Skeletal muscle cell (primary cell): ENCODE data around the gene FKRP.

Source experiments
- DNase-seq: peaks from one replicate; pipeline ENCODE4 v3.0.0-alpha.2; 2010; ENCODE audit warnings: low read depth
- H3K4me3 ChIP-seq: 2 replicates; pipeline ENCODE4 v1.5.1; 2011; ENCODE audit warnings: low read depth, mild to moderate bottlenecking, control low read depth, low read length, moderate library complexity

Gene FKRP

GRCh38 chr19:46718157-46718933 lies 27.5 kb upstream of the FKRP start:
- no peak for DNase-seq
- no peak overlapping the region for H3K4me3 ChIP-seq

- no peak for DNase-seq
- H3K4me3 ChIP-seq: no peak overlapping the region
Measured at GRCh38 chr19:46718934-46719622, 26.8 kb upstream of the FKRP start.

GRCh38 chr19:46719629-46720502 lies 26.0 kb upstream of the FKRP start:
- DNase-seq: no peak
- no peak overlapping the region for H3K4me3 ChIP-seq

GRCh38 chr19:46720503-46721239 lies 25.2 kb upstream of the FKRP start:
- no peak overlapping the region for H3K4me3 ChIP-seq
- no peak for DNase-seq

GRCh38 chr19:46721269-46722003 lies 24.4 kb upstream of the FKRP start:
- DNase-seq: no peak
- no peak overlapping the region for H3K4me3 ChIP-seq

GRCh38 chr19:46722004-46722380 lies 23.9 kb upstream of the FKRP start:
- no peak overlapping the region for H3K4me3 ChIP-seq
- DNase-seq: no peak

GRCh38 chr19:46722421-46723022 lies 23.3 kb upstream of the FKRP start:
- H3K4me3 ChIP-seq: no peak overlapping the region

GRCh38 chr19:46723023-46723461 lies 22.8 kb upstream of the FKRP start:
- DNase-seq: no peak
- no peak overlapping the region for H3K4me3 ChIP-seq

More at GRCh38 chr19:46722421-46723022, 23.3 kb upstream of the FKRP start:
- DNase-seq: no peak

GRCh38 chr19:46723471-46723870 lies 22.4 kb upstream of the FKRP start:
- no peak for DNase-seq

GRCh38 chr19:46724468-46724867 lies 21.4 kb upstream of the FKRP start:
- H3K4me3 ChIP-seq: no peak overlapping the region
- DNase-seq: no peak

More at GRCh38 chr19:46723471-46723870, 22.4 kb upstream of the FKRP start:
- H3K4me3 ChIP-seq: no peak overlapping the region

- H3K4me3 ChIP-seq: no peak overlapping the region
- no peak for DNase-seq
Measured at GRCh38 chr19:46725036-46725820, 20.6 kb upstream of the FKRP start.

- no peak for DNase-seq
- H3K4me3 ChIP-seq: no peak overlapping the region
Measured at GRCh38 chr19:46725859-46726393, 19.9 kb upstream of the FKRP start.

GRCh38 chr19:46726551-46726950 lies 19.3 kb upstream of the FKRP start:
- no peak for DNase-seq
- H3K4me3 ChIP-seq: no peak overlapping the region

GRCh38 chr19:46726971-46727501 lies 18.8 kb upstream of the FKRP start:
- no peak for DNase-seq
- no peak overlapping the region for H3K4me3 ChIP-seq

GRCh38 chr19:46727757-46728156 lies 18.1 kb upstream of the FKRP start:
- DNase-seq: no peak
- no peak overlapping the region for H3K4me3 ChIP-seq

GRCh38 chr19:46728208-46728607 lies 17.6 kb upstream of the FKRP start:
- DNase-seq: no peak
- no peak overlapping the region for H3K4me3 ChIP-seq

- H3K4me3 ChIP-seq: no peak overlapping the region
- DNase-seq: no peak
Measured at GRCh38 chr19:46728693-46729339, 17.0 kb upstream of the FKRP start.
